GM12878 (cell line): Measurements from ENCODE around the gene LMBR1. TPM values are rescaled to one million over a fixed set of nuclear protein-coding genes. Genes with fewer than 3 reads are reported as not detected.
A peak's percentile ranks its signal among the peaks of the same experiment; 100 is the strongest.

Experiments
- CEBPB ChIP-seq, 2 experiments: fragments of 150-350 bp in 1 of 2; IDR thresholded peaks; 2 replicates each; pipeline ENCODE4 v1.6.1; 2012 to 2014; ENCODE audit warnings: low read depth in 2 of 2, low read length in 2 of 2, borderline replicate concordance in 1 of 2, inconsistent platforms in 1 of 2
- HCFC1 ChIP-seq: fragments of 150-350 bp; IDR thresholded peaks from 2 replicates; pipeline ENCODE4 v1.6.1; 2014; ENCODE audit warnings: low read length
- JUNB ChIP-seq: IDR thresholded peaks from 2 replicates; pipeline ENCODE4 v1.6.1; 2016; ENCODE audit warnings: antibody characterized with exemption, mild to moderate bottlenecking
- MEF2A ChIP-seq: IDR thresholded peaks from 2 replicates; pipeline ENCODE4 v1.6.1; 2011; ENCODE audit warnings: low read depth, mild to moderate bottlenecking, low read length, moderate library complexity; ENCODE audit not compliant: insufficient read depth
- MEF2B ChIP-seq: fragments of 450-650 bp; IDR thresholded peaks from 2 replicates; pipeline ENCODE4 v1.6.1; 2018; ENCODE audit warnings: mild to moderate bottlenecking, moderate library complexity; ENCODE audit not compliant: partially characterized antibody, poor library complexity, severe bottlenecking
- NFYB ChIP-seq: IDR thresholded peaks from 2 replicates; pipeline ENCODE4 v1.6.1; 2011; ENCODE audit warnings: low read depth, mild to moderate bottlenecking, low read length, improper control_type of control experiment, moderate library complexity; ENCODE audit not compliant: insufficient read depth
- NR2F1 ChIP-seq: fragments of 450-650 bp; conservative IDR thresholded peaks from 2 replicates; pipeline ENCODE4 v1.6.1; 2017; ENCODE audit warnings: mild to moderate bottlenecking
- RB1 ChIP-seq: fragments of 450-650 bp; formaldehyde crosslinking; IDR thresholded peaks from 2 replicates; pipeline ENCODE4 v1.6.1; 2017; ENCODE audit warnings: mild to moderate bottlenecking, borderline replicate concordance
- RELA ChIP-seq: fragments of 450-650 bp; IDR thresholded peaks from 2 replicates; pipeline ENCODE4 v1.8.0; 2014; ENCODE audit warnings: borderline replicate concordance; ENCODE audit not compliant: partially characterized antibody
- RFX5 ChIP-seq: IDR thresholded peaks from 2 replicates; pipeline ENCODE4 v1.6.1; 2011; ENCODE audit warnings: low read depth, low read length, improper control_type of control experiment
- SIX5 ChIP-seq: IDR thresholded peaks from 2 replicates; pipeline ENCODE4 v1.6.1; 2011; ENCODE audit warnings: mild to moderate bottlenecking, low read depth, low read length, moderate library complexity; ENCODE audit not compliant: severe bottlenecking
- SRF ChIP-seq, 2 experiments: IDR thresholded peaks; 2 replicates each; pipeline ENCODE4 v1.6.1; 2011; ENCODE audit warnings: low read depth in 2 of 2, low read length in 2 of 2, mild to moderate bottlenecking in 1 of 2, moderate library complexity in 1 of 2
- SUZ12 ChIP-seq: fragments of 200-600 bp; sonication (generic); IDR thresholded peaks from one replicate; pipeline ENCODE4 v1.6.1; 2018; ENCODE audit warnings: antibody characterized with exemption, mild to moderate bottlenecking; ENCODE audit not compliant: unreplicated experiment
- TCF7 ChIP-seq: IDR thresholded peaks from 2 replicates; pipeline ENCODE4 v1.6.1; 2014; ENCODE audit warnings: antibody characterized with exemption, borderline replicate concordance
- ZBED1 ChIP-seq: IDR thresholded peaks from 2 replicates; pipeline ENCODE4 v1.6.1; 2016; ENCODE audit warnings: borderline replicate concordance
- ZBTB33 ChIP-seq: fragments of 450-650 bp; IDR thresholded peaks from 2 replicates; pipeline ENCODE4 v1.6.1; 2017; ENCODE audit warnings: mild to moderate bottlenecking
- ZNF687 ChIP-seq: fragments of 450-650 bp; IDR thresholded peaks from 2 replicates; pipeline ENCODE4 v1.6.1; 2017; ENCODE audit warnings: mild to moderate bottlenecking, moderate library complexity
- polyA plus RNA-seq, 11 experiments: library from polyadenylated mRNA; depleted of rRNA in 4 of 11; unstranded in 6 of 11; stranded (reverse) in 5 of 11; fragments of >200 nt; fragmentation: Nextera tagmentation in 4 of 11; fragmentation: Illumina TruSeq in 1 of 11; extraction: Ambion mirVana in 4 of 11; extraction: Trizol in 1 of 11; gene quantifications; 1 replicate in 1 of 11; 2 replicates in 10 of 11; pipeline versions ENCODE4 v1.2.1 to v1.2.3, GENCODE V29; 2011 to 2016; ENCODE audit warnings: inconsistent platforms in 2 of 11, missing spikeins in 2 of 11, low read depth in 1 of 11
- total RNA-seq, 4 experiments: library from RNA; depleted of rRNA in 3 of 4; stranded (reverse); fragments of >200 nt in 3 of 4; fragmentation: Illumina TruSeq in 1 of 4; extraction: Trizol in 1 of 4; gene quantifications; 2 replicates each; pipeline versions ENCODE4 v1.2.1 to v1.2.3, GENCODE V29; 2013 to 2021
- TF ChIP-seq, protein P1 (sequence below): fragments of 450-650 bp; IDR thresholded peaks from 2 replicates; pipeline ENCODE4 v1.6.1; 2016; ENCODE audit warnings: mild to moderate bottlenecking
- TF ChIP-seq, protein P2 (sequence below): IDR thresholded peaks from 2 replicates; pipeline ENCODE4 v1.6.1; 2012; ENCODE audit warnings: low read depth, low read length, improper control_type of control experiment
- TF ChIP-seq, protein P3 (sequence below): IDR thresholded peaks from 2 replicates; pipeline ENCODE4 v1.6.1; 2012; ENCODE audit warnings: low read depth, low read length, improper control_type of control experiment

The LMBR1 gene
- total and polyA plus RNA-seq, 10 of the 15 experiments (the other 5 are each of a cell fraction or from before 2014, with no cell fraction given), result 4.0 to 63.5 (median 28.8) TPM

GRCh38 chr7:156780724-156781455 lies 112.1 kb downstream of the LMBR1 start (continued):
- TF ChIP-seq, protein P1, sequence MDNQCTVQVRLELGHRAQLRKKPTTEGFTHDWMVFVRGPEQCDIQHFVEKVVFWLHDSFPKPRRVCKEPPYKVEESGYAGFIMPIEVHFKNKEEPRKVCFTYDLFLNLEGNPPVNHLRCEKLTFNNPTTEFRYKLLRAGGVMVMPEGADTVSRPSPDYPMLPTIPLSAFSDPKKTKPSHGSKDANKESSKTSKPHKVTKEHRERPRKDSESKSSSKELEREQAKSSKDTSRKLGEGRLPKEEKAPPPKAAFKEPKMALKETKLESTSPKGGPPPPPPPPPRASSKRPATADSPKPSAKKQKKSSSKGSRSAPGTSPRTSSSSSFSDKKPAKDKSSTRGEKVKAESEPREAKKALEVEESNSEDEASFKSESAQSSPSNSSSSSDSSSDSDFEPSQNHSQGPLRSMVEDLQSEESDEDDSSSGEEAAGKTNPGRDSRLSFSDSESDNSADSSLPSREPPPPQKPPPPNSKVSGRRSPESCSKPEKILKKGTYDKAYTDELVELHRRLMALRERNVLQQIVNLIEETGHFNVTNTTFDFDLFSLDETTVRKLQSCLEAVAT, result 0 out of 2 replicates have a peak, but pooled peaks have one; percentile 35
- TF ChIP-seq ZNF687, result peak; percentile 48; the same call in 1 of the 2 replicates
- TF ChIP-seq RELA, result no peak
- TF ChIP-seq NFYB, result no peak
- TF ChIP-seq TCF7, result no peak; the same call in 1 of the 2 replicates
- TF ChIP-seq ZBTB33, result no peak
- TF ChIP-seq, protein P2, sequence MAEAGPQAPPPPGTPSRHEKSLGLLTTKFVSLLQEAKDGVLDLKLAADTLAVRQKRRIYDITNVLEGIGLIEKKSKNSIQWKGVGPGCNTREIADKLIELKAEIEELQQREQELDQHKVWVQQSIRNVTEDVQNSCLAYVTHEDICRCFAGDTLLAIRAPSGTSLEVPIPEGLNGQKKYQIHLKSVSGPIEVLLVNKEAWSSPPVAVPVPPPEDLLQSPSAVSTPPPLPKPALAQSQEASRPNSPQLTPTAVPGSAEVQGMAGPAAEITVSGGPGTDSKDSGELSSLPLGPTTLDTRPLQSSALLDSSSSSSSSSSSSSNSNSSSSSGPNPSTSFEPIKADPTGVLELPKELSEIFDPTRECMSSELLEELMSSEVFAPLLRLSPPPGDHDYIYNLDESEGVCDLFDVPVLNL, result no peak
- TF ChIP-seq MEF2A, result peak; percentile 91
- TF ChIP-seq RB1, result no peak
- no peak for TF ChIP-seq RFX5
- no peak for TF ChIP-seq SIX5
- TF ChIP-seq JUNB, result peak; percentile 82
- TF ChIP-seq HCFC1, result no peak
- 0 out of 2 replicates have a peak, but pooled peaks have one; percentile 52 for TF ChIP-seq ZBED1
- TF ChIP-seq, protein P3, sequence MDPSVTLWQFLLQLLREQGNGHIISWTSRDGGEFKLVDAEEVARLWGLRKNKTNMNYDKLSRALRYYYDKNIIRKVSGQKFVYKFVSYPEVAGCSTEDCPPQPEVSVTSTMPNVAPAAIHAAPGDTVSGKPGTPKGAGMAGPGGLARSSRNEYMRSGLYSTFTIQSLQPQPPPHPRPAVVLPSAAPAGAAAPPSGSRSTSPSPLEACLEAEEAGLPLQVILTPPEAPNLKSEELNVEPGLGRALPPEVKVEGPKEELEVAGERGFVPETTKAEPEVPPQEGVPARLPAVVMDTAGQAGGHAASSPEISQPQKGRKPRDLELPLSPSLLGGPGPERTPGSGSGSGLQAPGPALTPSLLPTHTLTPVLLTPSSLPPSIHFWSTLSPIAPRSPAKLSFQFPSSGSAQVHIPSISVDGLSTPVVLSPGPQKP, result no peak
- peak; percentile 86 for TF ChIP-seq MEF2B
- TF ChIP-seq SUZ12, result no peak
- TF ChIP-seq CEBPB (IDR thresholded peaks at IDR 0.05; ENCODE audit: borderline replicate concordance in 1 of 2, low read depth in 2 of 2, low read length in 2 of 2), result no peak
- TF ChIP-seq NR2F1, result peak; percentile 77
- no peak for TF ChIP-seq SRF (IDR thresholded peaks at IDR 0.05; ENCODE audit: low read depth in 2 of 2, low read length in 2 of 2)
